Measurements from ENCODE around the gene RABEP2. TPM values are rescaled to one million over a fixed set of nuclear protein-coding genes. Genes with fewer than 3 reads are reported as not detected.

The RABEP2 gene
- total RNA-seq, 1 donor from 2014 or later, result 20.0 TPM

- Mint-ChIP-seq H3K9me3 (ENCODE audit: unreplicated experiment) (no peaks in the 10 kb centered on the region), H3K4me3 (ENCODE audit: unreplicated experiment) (peak overlapping the region; percentile 69), H3K27me3 (ENCODE audit: unreplicated experiment) (no peaks in the 10 kb centered on the region), H3K36me3 (ENCODE audit: unreplicated experiment) (no peaks in the 10 kb centered on the region), H3K4me1 (ENCODE audit: unreplicated experiment) (peaks cover 13% of the 10 kb centered on the region), H3K27ac (ENCODE audit: unreplicated experiment) (no peak overlapping the region)
- no peak for TF ChIP-seq CTCF (IDR thresholded peaks at IDR 0.05)
- DNase-seq (ENCODE audit: extremely low spot score, unreplicated experiment), result no peak
Measured at GRCh38 chr16:28880955-28881354, 44.1 kb downstream of the RABEP2 start.

- Mint-ChIP-seq H3K4me1 (ENCODE audit: unreplicated experiment) (peaks cover 14% of the 10 kb centered on the region), H3K36me3 (ENCODE audit: unreplicated experiment) (no peaks in the 10 kb centered on the region), H3K4me3 (ENCODE audit: unreplicated experiment) (peak overlapping the region; percentile 69), H3K9me3 (ENCODE audit: unreplicated experiment) (no peaks in the 10 kb centered on the region), H3K27ac (ENCODE audit: unreplicated experiment) (no peak overlapping the region), H3K27me3 (ENCODE audit: unreplicated experiment) (no peaks in the 10 kb centered on the region)
- TF ChIP-seq CTCF (IDR thresholded peaks at IDR 0.05), result no peak
- no peak for DNase-seq (ENCODE audit: extremely low spot score, unreplicated experiment)
Measured at GRCh38 chr16:28880589-28880915, 44.5 kb downstream of the RABEP2 start.

GRCh38 chr16:28879841-28880588 lies 45.0 kb downstream of the RABEP2 start:
- no peaks in the 10 kb centered on the region for H3K36me3 Mint-ChIP-seq (ENCODE audit: unreplicated experiment)
- peak; percentile 94 for DNase-seq (ENCODE audit: extremely low spot score, unreplicated experiment)
- H3K27ac Mint-ChIP-seq (ENCODE audit: unreplicated experiment), result peak overlapping the region; percentile 65
- peaks cover 14% of the 10 kb centered on the region for H3K4me1 Mint-ChIP-seq (ENCODE audit: unreplicated experiment)
- no peaks in the 10 kb centered on the region for H3K9me3 Mint-ChIP-seq (ENCODE audit: unreplicated experiment)
- H3K27me3 Mint-ChIP-seq (ENCODE audit: unreplicated experiment), result no peaks in the 10 kb centered on the region
- TF ChIP-seq CTCF (IDR thresholded peaks at IDR 0.05), result peak; percentile 14
- peak overlapping the region; percentile 82 for H3K4me3 Mint-ChIP-seq (ENCODE audit: unreplicated experiment)

GRCh38 chr16:28879261-28879840 lies 45.7 kb downstream of the RABEP2 start:
- peaks cover 1% of the 10 kb centered on the region for H3K36me3 Mint-ChIP-seq (ENCODE audit: unreplicated experiment)
- H3K27ac Mint-ChIP-seq (ENCODE audit: unreplicated experiment), result peak overlapping the region; percentile 65
- peak overlapping the region; percentile 82 for H3K4me3 Mint-ChIP-seq (ENCODE audit: unreplicated experiment)
- DNase-seq (ENCODE audit: extremely low spot score, unreplicated experiment), result no peak
- H3K4me1 Mint-ChIP-seq (ENCODE audit: unreplicated experiment), result peaks cover 14% of the 10 kb centered on the region
- no peaks in the 10 kb centered on the region for H3K9me3 Mint-ChIP-seq (ENCODE audit: unreplicated experiment)
- no peak for TF ChIP-seq CTCF (IDR thresholded peaks at IDR 0.05)
- H3K27me3 Mint-ChIP-seq (ENCODE audit: unreplicated experiment), result no peaks in the 10 kb centered on the region

GRCh38 chr16:28878083-28878926 lies 46.7 kb downstream of the RABEP2 start, which contains the start of gene ATP2A1:
Gene ATP2A1, plus strand, starts transcription at chr16:28878488. Its CDS starts 184 bp downstream, at chr16:28878672.
- Mint-ChIP-seq H3K4me1 (ENCODE audit: unreplicated experiment) (peaks cover 14% of the 10 kb centered on the region), H3K27ac (ENCODE audit: unreplicated experiment) (peak within 1 kb of the TSS; percentile 65), H3K4me3 (ENCODE audit: unreplicated experiment) (peak within 1 kb of the TSS; percentile 82), H3K27me3 (ENCODE audit: unreplicated experiment) (no peaks in the 10 kb centered on the region), H3K9me3 (ENCODE audit: unreplicated experiment) (no peaks in the 10 kb centered on the region), H3K36me3 (ENCODE audit: unreplicated experiment) (peaks cover 7% of the 10 kb centered on the region)
- no peak for TF ChIP-seq CTCF (IDR thresholded peaks at IDR 0.05)
- DNase-seq (ENCODE audit: extremely low spot score, unreplicated experiment), result no peak

Data from osteocyte (in vitro differentiated cells).